ENCODE results near the gene NOL9. TPM values are rescaled to one million over a fixed set of nuclear protein-coding genes. Genes with fewer than 3 reads are reported as not detected.
A peak's percentile ranks its signal among the peaks of the same experiment; 100 is the strongest.

Gene NOL9
- total RNA-seq, 3 donors from 2014 or later (not counting 1 experiment from before 2014, with no cell fraction given), result 40.7 to 53.3 (median 52.0) TPM

- DNase-seq (no peak), ATAC-seq (no peak)
- no peaks in the 10 kb centered on the region for H3K27me3 ChIP-seq (ENCODE audit: control insufficient read depth, insufficient read depth, low read length)
- H3K27me3 Mint-ChIP-seq (ENCODE audit: low read depth in 2 of 2), result peaks cover 0 to 9% of the 10 kb centered on the region in 2 donors
- H3K4me1 Mint-ChIP-seq, result peaks cover 0 to 7% of the 10 kb centered on the region in 2 donors
- 92% methylated on average over 5 of the region's 5 CpGs for WGBS (ENCODE audit: insufficient coverage)
- H3K4me3 ChIP-seq (ENCODE audit: low read length), result no peak overlapping the region
- no peaks in the 10 kb centered on the region for H3K9me3 Mint-ChIP-seq
- no peak for TF ChIP-seq CTCF (IDR thresholded peaks at IDR 0.05)
- no peak overlapping the region for H3K4me3 Mint-ChIP-seq
- H3K27ac ChIP-seq (ENCODE audit: low read length), result no peak overlapping the region
- no peaks in the 10 kb centered on the region for H3K36me3 Mint-ChIP-seq
- no peak overlapping the region for H3K27ac Mint-ChIP-seq
- no peaks in the 10 kb centered on the region for H3K9me3 ChIP-seq (ENCODE audit: control insufficient read depth, insufficient read depth, low read length)
- H3K36me3 ChIP-seq (ENCODE audit: control insufficient read depth, insufficient read depth, low read length), result no peaks in the 10 kb centered on the region
- H3K4me1 ChIP-seq (ENCODE audit: control insufficient read depth, insufficient read depth, low read length), result peaks cover 6% of the 10 kb centered on the region
- intact Hi-C loops (cut with micrococcal nuclease), result no loop called here
Observed at GRCh38 chr1:6476483-6476882, 77.8 kb downstream of the NOL9 start.

- H3K27me3 Mint-ChIP-seq (ENCODE audit: low read depth in 2 of 2), result peaks cover 0 to 5% of the 10 kb centered on the region in 2 donors
- intact Hi-C loops (cut with micrococcal nuclease), result loop anchor here (2.0 kb wide), 1 partner anchor 127 kb away; no protein-coding TSS in a partner anchor
- H3K36me3 ChIP-seq (ENCODE audit: control insufficient read depth, insufficient read depth, low read length), result no peaks in the 10 kb centered on the region
- peak; percentile 83 to 97 (median 95) for ATAC-seq
- 26% methylated on average over 33 of the region's 33 CpGs for WGBS (ENCODE audit: insufficient coverage)
- no peak overlapping the region for H3K4me3 ChIP-seq (ENCODE audit: low read length)
- H3K4me1 ChIP-seq (ENCODE audit: control insufficient read depth, insufficient read depth, low read length), result peaks cover 6% of the 10 kb centered on the region
- H3K27me3 ChIP-seq (ENCODE audit: control insufficient read depth, insufficient read depth, low read length), result no peaks in the 10 kb centered on the region
- no peak overlapping the region for H3K27ac ChIP-seq (ENCODE audit: low read length)
- H3K9me3 ChIP-seq (ENCODE audit: control insufficient read depth, insufficient read depth, low read length), result no peaks in the 10 kb centered on the region
- H3K27ac Mint-ChIP-seq, result no peak overlapping the region
- TF ChIP-seq CTCF (IDR thresholded peaks at IDR 0.05), result peak; percentile 97
- no peaks in the 10 kb centered on the region for H3K9me3 Mint-ChIP-seq
- DNase-seq, result peak; percentile 69 to 91
- H3K4me3 Mint-ChIP-seq, result no peak overlapping the region
- peaks cover 0 to 7% of the 10 kb centered on the region in 2 donors for H3K4me1 Mint-ChIP-seq
- H3K36me3 Mint-ChIP-seq, result no peaks in the 10 kb centered on the region
Observed at GRCh38 chr1:6475381-6476133, 78.8 kb downstream of the NOL9 start.

GRCh38 chr1:6474815-6475282 is 79.5 kb downstream of the NOL9 start:
- no peak for TF ChIP-seq CTCF (IDR thresholded peaks at IDR 0.05)
- Mint-ChIP-seq H3K36me3 (no peaks in the 10 kb centered on the region), H3K27ac (no peak overlapping the region), H3K9me3 (no peaks in the 10 kb centered on the region), H3K4me3 (no peak overlapping the region), H3K4me1 (peaks cover 0 to 7% of the 10 kb centered on the region in 2 donors), H3K27me3 (ENCODE audit: low read depth in 2 of 2) (peaks cover 0 to 5% of the 10 kb centered on the region in 2 donors)
- no peaks in the 10 kb centered on the region for H3K36me3 ChIP-seq (ENCODE audit: control insufficient read depth, insufficient read depth, low read length)
- no peaks in the 10 kb centered on the region for H3K27me3 ChIP-seq (ENCODE audit: control insufficient read depth, insufficient read depth, low read length)
- DNase-seq (no peak), ATAC-seq (no peak)
- H3K27ac ChIP-seq (ENCODE audit: low read length), result no peak overlapping the region
- H3K9me3 ChIP-seq (ENCODE audit: control insufficient read depth, insufficient read depth, low read length), result no peaks in the 10 kb centered on the region
- no peak overlapping the region for H3K4me3 ChIP-seq (ENCODE audit: low read length)
- H3K4me1 ChIP-seq (ENCODE audit: control insufficient read depth, insufficient read depth, low read length), result peaks cover 6% of the 10 kb centered on the region
- 78% methylated on average over 11 of the region's 13 CpGs for WGBS (ENCODE audit: insufficient coverage)
- intact Hi-C loops (cut with micrococcal nuclease), result loop anchor here (2.0 kb wide), 1 partner anchor 126 kb away; no protein-coding TSS in a partner anchor

All from natural killer cell (primary cell).